H1 (cell line): ENCODE measurements around the gene TFF3.

Experiments
- BCL11A ChIP-seq, 2 experiments: IDR thresholded peaks; one replicate each; pipeline ENCODE4 v1.6.1; 2011; ENCODE audit warnings: low read depth in 2 of 2, low read length in 2 of 2, mild to moderate bottlenecking in 2 of 2
- BRCA1 ChIP-seq: IDR thresholded peaks from 2 replicates; pipeline ENCODE4 v1.6.1; 2012; ENCODE audit warnings: low read depth, low read length, improper control_type of control experiment
- JUND ChIP-seq: IDR thresholded peaks from 2 replicates; pipeline ENCODE4 v1.6.1; 2011; ENCODE audit warnings: mild to moderate bottlenecking, improper control_type of control experiment, low read length
- MAFK ChIP-seq: IDR thresholded peaks from 2 replicates; pipeline ENCODE4 v1.6.1; 2012; ENCODE audit warnings: low read depth, mild to moderate bottlenecking, improper control_type of control experiment, low read length
- POLR2A ChIP-seq, 2 experiments: IDR thresholded peaks; 1 replicate in 1 of 2; 2 replicates in 1 of 2; pipeline ENCODE4 v1.6.1; 2011; ENCODE audit warnings: low read depth in 2 of 2, low read length in 2 of 2, mild to moderate bottlenecking in 2 of 2; ENCODE audit errors: control extremely low read depth in 1 of 2
- RBBP5 ChIP-seq: IDR thresholded peaks from 2 replicates; pipeline ENCODE4 v1.7.1; 2012; ENCODE audit warnings: low read depth, mild to moderate bottlenecking, inconsistent platforms, low read length, moderate library complexity, borderline replicate concordance
- TBP ChIP-seq: IDR thresholded peaks from 2 replicates; pipeline ENCODE4 v1.6.1; 2011; ENCODE audit warnings: low read depth, low read length, improper control_type of control experiment
- TCF12 ChIP-seq: IDR thresholded peaks from 2 replicates; pipeline ENCODE4 v1.6.1; 2011; ENCODE audit warnings: low read depth, mild to moderate bottlenecking, low read length
- TF ChIP-seq, protein P1 (sequence below), 3 experiments: IDR thresholded peaks; 1 replicate in 2 of 3; 2 replicates in 1 of 3; pipeline versions ENCODE4 v1.5.1 to v1.6.1; 2011; ENCODE audit warnings: low read length in 3 of 3, mild to moderate bottlenecking in 3 of 3, inconsistent platforms in 2 of 3, low read depth in 1 of 3, moderate library complexity in 1 of 3; ENCODE audit not compliant: insufficient read depth in 1 of 3; ENCODE audit errors: control extremely low read depth in 1 of 3
- TF ChIP-seq, protein P2 (sequence below): IDR thresholded peaks from 2 replicates; pipeline ENCODE4 v1.6.1; 2012; ENCODE audit warnings: low read length, inconsistent platforms

DNA sequence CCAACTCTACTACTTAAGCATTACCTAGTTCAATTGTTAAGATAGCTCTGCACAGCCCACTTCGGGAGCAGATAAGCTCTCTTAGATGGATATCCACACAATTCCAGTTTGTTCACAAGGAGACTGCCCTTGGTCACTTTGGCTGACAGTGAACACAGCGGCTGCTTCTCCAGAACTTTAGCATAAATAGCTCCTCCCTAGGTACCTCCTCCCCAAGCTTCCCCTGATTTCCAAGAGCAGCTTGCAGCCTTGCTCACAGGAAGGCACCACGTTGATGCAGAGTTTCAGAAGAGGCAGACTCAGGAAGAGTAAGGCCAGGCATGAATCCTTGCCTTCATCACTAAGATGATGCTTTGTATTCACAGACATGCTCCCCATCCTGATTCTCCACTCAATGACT is 24.7 kb downstream of the TFF3 start:
- no peak for TF ChIP-seq JUND
- no peak for TF ChIP-seq BRCA1
- no peak for TF ChIP-seq TCF12
- TF ChIP-seq, protein P1, sequence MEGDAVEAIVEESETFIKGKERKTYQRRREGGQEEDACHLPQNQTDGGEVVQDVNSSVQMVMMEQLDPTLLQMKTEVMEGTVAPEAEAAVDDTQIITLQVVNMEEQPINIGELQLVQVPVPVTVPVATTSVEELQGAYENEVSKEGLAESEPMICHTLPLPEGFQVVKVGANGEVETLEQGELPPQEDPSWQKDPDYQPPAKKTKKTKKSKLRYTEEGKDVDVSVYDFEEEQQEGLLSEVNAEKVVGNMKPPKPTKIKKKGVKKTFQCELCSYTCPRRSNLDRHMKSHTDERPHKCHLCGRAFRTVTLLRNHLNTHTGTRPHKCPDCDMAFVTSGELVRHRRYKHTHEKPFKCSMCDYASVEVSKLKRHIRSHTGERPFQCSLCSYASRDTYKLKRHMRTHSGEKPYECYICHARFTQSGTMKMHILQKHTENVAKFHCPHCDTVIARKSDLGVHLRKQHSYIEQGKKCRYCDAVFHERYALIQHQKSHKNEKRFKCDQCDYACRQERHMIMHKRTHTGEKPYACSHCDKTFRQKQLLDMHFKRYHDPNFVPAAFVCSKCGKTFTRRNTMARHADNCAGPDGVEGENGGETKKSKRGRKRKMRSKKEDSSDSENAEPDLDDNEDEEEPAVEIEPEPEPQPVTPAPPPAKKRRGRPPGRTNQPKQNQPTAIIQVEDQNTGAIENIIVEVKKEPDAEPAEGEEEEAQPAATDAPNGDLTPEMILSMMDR (IDR thresholded peaks at IDR 0.05; ENCODE audit: control extremely low read depth in 1 of 3, insufficient read depth in 1 of 3, low read depth in 1 of 3, low read length in 3 of 3) = no peak
- no peak for TF ChIP-seq BCL11A (IDR thresholded peaks at IDR 0.05; ENCODE audit: low read depth in 2 of 2, low read length in 2 of 2)
- TF ChIP-seq, protein P2, sequence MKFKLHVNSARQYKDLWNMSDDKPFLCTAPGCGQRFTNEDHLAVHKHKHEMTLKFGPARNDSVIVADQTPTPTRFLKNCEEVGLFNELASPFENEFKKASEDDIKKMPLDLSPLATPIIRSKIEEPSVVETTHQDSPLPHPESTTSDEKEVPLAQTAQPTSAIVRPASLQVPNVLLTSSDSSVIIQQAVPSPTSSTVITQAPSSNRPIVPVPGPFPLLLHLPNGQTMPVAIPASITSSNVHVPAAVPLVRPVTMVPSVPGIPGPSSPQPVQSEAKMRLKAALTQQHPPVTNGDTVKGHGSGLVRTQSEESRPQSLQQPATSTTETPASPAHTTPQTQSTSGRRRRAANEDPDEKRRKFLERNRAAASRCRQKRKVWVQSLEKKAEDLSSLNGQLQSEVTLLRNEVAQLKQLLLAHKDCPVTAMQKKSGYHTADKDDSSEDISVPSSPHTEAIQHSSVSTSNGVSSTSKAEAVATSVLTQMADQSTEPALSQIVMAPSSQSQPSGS = no peak
- no peak for TF ChIP-seq POLR2A (IDR thresholded peaks at IDR 0.05; ENCODE audit: control extremely low read depth in 1 of 2, low read depth in 2 of 2, low read length in 2 of 2)
- no peak for TF ChIP-seq RBBP5
- TF ChIP-seq MAFK = no peak
- no peak for TF ChIP-seq TBP
